Measurements from ENCODE around the gene TMA7B. TPM values are rescaled to one million over a fixed set of nuclear protein-coding genes. Genes with fewer than 3 reads are reported as not detected.

Gene TMA7B
- total and polyA plus RNA-seq, 2 donors (not counting 1 experiment from before 2014, with no cell fraction given), result 0.85 to 1.4 TPM

DNA sequence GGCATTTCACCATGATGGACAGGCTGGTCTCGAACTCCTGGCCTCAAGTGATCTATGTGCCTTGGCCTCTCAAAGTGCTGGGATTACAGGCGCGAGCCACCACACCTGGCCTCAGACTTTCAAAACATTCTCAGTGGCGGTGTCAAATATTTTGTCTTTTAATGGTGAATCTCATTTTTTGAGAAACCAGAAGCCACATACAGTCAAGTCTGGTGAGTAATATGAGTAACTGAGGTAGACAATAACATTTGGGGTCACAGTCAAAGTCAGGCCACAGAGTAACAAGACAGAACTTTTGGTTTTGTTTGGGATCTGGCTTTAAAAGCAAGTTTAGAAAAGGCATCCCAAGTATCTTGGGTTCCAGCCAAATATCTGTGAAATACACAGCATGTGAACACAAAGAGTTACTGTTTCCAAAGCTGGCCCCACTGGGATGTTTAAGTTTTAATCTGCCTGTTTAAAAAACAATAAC lies 5.6 kb upstream of the TMA7B start:
- H3K4me2 ChIP-seq (replicated peaks; ENCODE audit: low read depth, low read length, poor library complexity, severe bottlenecking), result no peak overlapping the region
- H3K27me3 ChIP-seq (replicated peaks in 1 of 4; ENCODE audit: control extremely low read depth in 1 of 4, control insufficient read depth in 3 of 4, insufficient read depth in 4 of 4, low read length in 3 of 4), result no peaks in the 10 kb centered on the region
- H3K4me3 Mint-ChIP-seq, result no peak overlapping the region
- no peak overlapping the region for H3K27ac Mint-ChIP-seq
- H4K20me1 ChIP-seq (ENCODE audit: control insufficient read depth, insufficient read depth, low read length, poor library complexity, severe bottlenecking), result no peaks in the 10 kb centered on the region
- ChIA-PET POLR2A (no interaction called here), CTCF (interaction anchor here (0.6 to 1.7 kb wide), 2 partner anchors 12 to 380 kb away, joined by 3 to 4 read pairs; no protein-coding TSS in a partner anchor)
- no peak for DNase-seq
- peaks cover 61% of the 10 kb centered on the region for H3K4me1 Mint-ChIP-seq
- H3K36me3 ChIP-seq (replicated peaks in 1 of 2; ENCODE audit: control extremely low read depth in 1 of 2, control insufficient read depth in 1 of 2, extremely low read depth in 1 of 2, insufficient read depth in 2 of 2, low read length in 1 of 2), result peaks cover 0 to 16% of the 10 kb centered on the region in 2 experiments
- H3K4me3 ChIP-seq (ENCODE audit: control extremely low read depth in 1 of 5, extremely low read depth in 1 of 5, insufficient read depth in 1 of 5, low read depth in 2 of 5, low read length in 4 of 5), result no peak overlapping the region
- H3K9me3 Mint-ChIP-seq (ENCODE audit: insufficient read depth), result no peaks in the 10 kb centered on the region
- intact Hi-C loops (cut with micrococcal nuclease), result loop anchor here (5.0 kb wide), 1 partner anchor 68 kb away; no protein-coding TSS in a partner anchor
- WGBS (ENCODE audit: insufficient coverage), result 100% methylated on average over 1 of the region's 4 CpGs
- H3K27ac ChIP-seq (ENCODE audit: low read length in 2 of 2), result no peak overlapping the region
- peaks cover 35 to 49% of the 10 kb centered on the region in 2 donors for H3K4me1 ChIP-seq (ENCODE audit: control insufficient read depth in 2 of 2, insufficient read depth in 2 of 2, low read length in 2 of 2)
- TF ChIP-seq, protein P1, sequence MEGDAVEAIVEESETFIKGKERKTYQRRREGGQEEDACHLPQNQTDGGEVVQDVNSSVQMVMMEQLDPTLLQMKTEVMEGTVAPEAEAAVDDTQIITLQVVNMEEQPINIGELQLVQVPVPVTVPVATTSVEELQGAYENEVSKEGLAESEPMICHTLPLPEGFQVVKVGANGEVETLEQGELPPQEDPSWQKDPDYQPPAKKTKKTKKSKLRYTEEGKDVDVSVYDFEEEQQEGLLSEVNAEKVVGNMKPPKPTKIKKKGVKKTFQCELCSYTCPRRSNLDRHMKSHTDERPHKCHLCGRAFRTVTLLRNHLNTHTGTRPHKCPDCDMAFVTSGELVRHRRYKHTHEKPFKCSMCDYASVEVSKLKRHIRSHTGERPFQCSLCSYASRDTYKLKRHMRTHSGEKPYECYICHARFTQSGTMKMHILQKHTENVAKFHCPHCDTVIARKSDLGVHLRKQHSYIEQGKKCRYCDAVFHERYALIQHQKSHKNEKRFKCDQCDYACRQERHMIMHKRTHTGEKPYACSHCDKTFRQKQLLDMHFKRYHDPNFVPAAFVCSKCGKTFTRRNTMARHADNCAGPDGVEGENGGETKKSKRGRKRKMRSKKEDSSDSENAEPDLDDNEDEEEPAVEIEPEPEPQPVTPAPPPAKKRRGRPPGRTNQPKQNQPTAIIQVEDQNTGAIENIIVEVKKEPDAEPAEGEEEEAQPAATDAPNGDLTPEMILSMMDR (IDR thresholded peaks at IDR 0.05), result no peak
- no peak for TF ChIP-seq EZH2 (IDR thresholded peaks at IDR 0.05; ENCODE audit: borderline replicate concordance, insufficient read depth, low read depth, low read length, poor library complexity, severe bottlenecking)
- H2AFZ ChIP-seq (ENCODE audit: insufficient read depth, low read depth, low read length, poor library complexity, severe bottlenecking), result no peak overlapping the region
- no peak for ATAC-seq (ENCODE audit: low read depth)
- H3K9me3 ChIP-seq (ENCODE audit: control extremely low read depth in 1 of 3, control insufficient read depth in 2 of 3, insufficient read depth in 1 of 3, low read length in 2 of 3), result no peaks in the 10 kb centered on the region
- peaks cover 11% of the 10 kb centered on the region for H3K27me3 Mint-ChIP-seq
- H3K79me2 ChIP-seq (ENCODE audit: control insufficient read depth, insufficient read depth, low read length), result peaks cover 13% of the 10 kb centered on the region
- H3K9ac ChIP-seq (ENCODE audit: low read length), result no peak overlapping the region

GRCh38 chr22:39955675-39956074 lies 4.5 kb upstream of the TMA7B start:
- peaks cover 13% of the 10 kb centered on the region for H3K79me2 ChIP-seq (ENCODE audit: control insufficient read depth, insufficient read depth, low read length)
- H3K27ac ChIP-seq (ENCODE audit: low read length in 2 of 2), result no peak overlapping the region
- H3K36me3 ChIP-seq (replicated peaks in 1 of 2; ENCODE audit: control extremely low read depth in 1 of 2, control insufficient read depth in 1 of 2, extremely low read depth in 1 of 2, insufficient read depth in 2 of 2, low read length in 1 of 2), result peaks cover 0 to 26% of the 10 kb centered on the region in 2 experiments
- no peaks in the 10 kb centered on the region for H3K9me3 ChIP-seq (ENCODE audit: control extremely low read depth in 1 of 3, control insufficient read depth in 2 of 3, insufficient read depth in 1 of 3, low read length in 2 of 3)
- ChIA-PET CTCF (interaction anchor here (0.7 to 1.7 kb wide), 2 partner anchors 13 to 32 kb away, joined by 4 read pairs; no protein-coding TSS in a partner anchor), POLR2A (interaction anchor here (0.7 kb wide), 1 partner anchor 19 kb away, joined by 4 read pairs; no protein-coding TSS in a partner anchor)
- H4K20me1 ChIP-seq (ENCODE audit: control insufficient read depth, insufficient read depth, low read length, poor library complexity, severe bottlenecking), result no peaks in the 10 kb centered on the region
- intact Hi-C loops (cut with micrococcal nuclease), result no loop called here
- Mint-ChIP-seq H3K4me3 (no peak overlapping the region), H3K27ac (no peak overlapping the region), H3K9me3 (ENCODE audit: insufficient read depth) (no peaks in the 10 kb centered on the region), H3K4me1 (peaks cover 53% of the 10 kb centered on the region), H3K27me3 (peaks cover 19% of the 10 kb centered on the region)
- no peaks in the 10 kb centered on the region for H3K27me3 ChIP-seq (replicated peaks in 1 of 4; ENCODE audit: control extremely low read depth in 1 of 4, control insufficient read depth in 3 of 4, insufficient read depth in 4 of 4, low read length in 3 of 4)
- DNase-seq (no peak), ATAC-seq (ENCODE audit: low read depth) (no peak)
- no peak overlapping the region for H3K4me3 ChIP-seq (ENCODE audit: control extremely low read depth in 1 of 5, extremely low read depth in 1 of 5, insufficient read depth in 1 of 5, low read depth in 2 of 5, low read length in 4 of 5)
- H3K4me2 ChIP-seq (replicated peaks; ENCODE audit: low read depth, low read length, poor library complexity, severe bottlenecking), result no peak overlapping the region
- TF ChIP-seq, protein P1 (IDR thresholded peaks at IDR 0.05), result no peak
- no peak for TF ChIP-seq EZH2 (IDR thresholded peaks at IDR 0.05; ENCODE audit: borderline replicate concordance, insufficient read depth, low read depth, low read length, poor library complexity, severe bottlenecking)
- H3K9ac ChIP-seq (ENCODE audit: low read length), result no peak overlapping the region
- 100% methylated on average over 1 of the region's 2 CpGs for WGBS (ENCODE audit: insufficient coverage)
- peaks cover 24 to 39% of the 10 kb centered on the region in 2 donors for H3K4me1 ChIP-seq (ENCODE audit: control insufficient read depth in 2 of 2, insufficient read depth in 2 of 2, low read length in 2 of 2)
- H2AFZ ChIP-seq (ENCODE audit: insufficient read depth, low read depth, low read length, poor library complexity, severe bottlenecking), result no peak overlapping the region

All from B cell (primary cell).